VCaP (cell line): Measurements from ENCODE around the gene P2RX5.
"Not testable (repeated sequence)": the region's sequence is repeated elsewhere in the genome, so short reads cannot be mapped to it uniquely, and the experiment has no call there.

Experiments
- H3K27ac ChIP-seq: fragments of 450-650 bp; 2 replicates; pipeline ENCODE4 v1.5.1; 2017
- CTCF ChIP-seq: fragments of 450-650 bp; conservative IDR thresholded peaks from 2 replicates; pipeline ENCODE4 v1.5.1; 2017; ENCODE audit warnings: mild to moderate bottlenecking, moderate library complexity

Gene P2RX5

GRCh38 chr17:3710951-3711383 is 15.0 kb upstream of the P2RX5 start:
- TF ChIP-seq CTCF, result no peak
- H3K27ac ChIP-seq, result no peak overlapping the region

- TF ChIP-seq CTCF, result no peak
- no peak overlapping the region for H3K27ac ChIP-seq
Measured at GRCh38 chr17:3708366-3708765, 12.4 kb upstream of the P2RX5 start.

GRCh38 chr17:3705718-3705984 is 9.7 kb upstream of the P2RX5 start:
- not testable (repeated sequence) for H3K27ac ChIP-seq

- H3K27ac ChIP-seq, result no peak overlapping the region
- no peak for TF ChIP-seq CTCF
Measured at GRCh38 chr17:3704931-3705717, 9.2 kb upstream of the P2RX5 start.

- not testable (repeated sequence) for H3K27ac ChIP-seq
Measured at GRCh38 chr17:3702041-3702539, 6.1 kb upstream of the P2RX5 start.

GRCh38 chr17:3699951-3700350 is 4.0 kb upstream of the P2RX5 start:
- H3K27ac ChIP-seq, result no peak overlapping the region
- no peak for TF ChIP-seq CTCF

- no peak for TF ChIP-seq CTCF
- no peak overlapping the region for H3K27ac ChIP-seq
Measured at GRCh38 chr17:3698139-3698538, 2.2 kb upstream of the P2RX5 start.

- no peak for TF ChIP-seq CTCF
Measured at GRCh38 chr17:3697103-3697476, 1.1 kb upstream of the P2RX5 start.

More at GRCh38 chr17:3697103-3697476, 1.1 kb upstream of the P2RX5 start:
- no peak overlapping the region for H3K27ac ChIP-seq
